ENCODE data around the gene TCTN3. TPM values are rescaled to one million over a fixed set of nuclear protein-coding genes. Genes with fewer than 3 reads are reported as not detected.
"Not testable (repeated sequence)": the region's sequence is repeated elsewhere in the genome, so short reads cannot be mapped to it uniquely, and the experiment has no call there.

The TCTN3 gene
- total RNA-seq, 2 experiments from 2014 or later: 31.5 to 32.3 TPM

GRCh38 chr10:95693071-95693667 lies 558 bp downstream of the TCTN3 start:
- ChIA-PET POLR2A (interaction anchor here (0.8 to 2.0 kb wide), 6 partner anchors 37 to 215 kb away, joined by 3 to 11 read pairs (median 4); partner anchors contain the start of gene ALDH18A1), CTCF (interaction anchor here (0.7 to 3.9 kb wide), 31 partner anchors 9 to 437 kb away, joined by 3 to 93 read pairs (median 4); partner anchors contain the start of genes ALDH18A1, CC2D2B, ENTPD1 and ZNF518A)

DNA sequence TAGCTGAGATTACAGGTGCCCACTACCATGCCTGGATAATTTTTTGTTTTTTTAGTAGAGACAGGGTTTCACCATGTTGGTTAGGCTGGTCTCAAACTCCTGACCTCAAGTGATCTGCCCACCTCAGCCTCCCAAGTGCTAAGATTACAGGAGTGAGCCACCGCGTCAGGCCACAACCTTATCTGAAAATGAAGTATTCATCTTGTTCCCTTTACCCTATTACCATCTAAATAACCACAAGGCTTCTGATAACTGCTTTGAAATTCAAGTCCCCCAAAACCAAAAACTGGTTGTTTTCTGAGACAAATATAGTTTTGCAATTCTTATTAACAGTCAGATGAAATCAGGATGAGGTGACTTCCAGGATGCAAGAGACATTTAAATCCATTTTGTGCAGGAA lies 2.4 kb downstream of the TCTN3 start:
- POLR2A ChIA-PET: no interaction called here

DNA sequence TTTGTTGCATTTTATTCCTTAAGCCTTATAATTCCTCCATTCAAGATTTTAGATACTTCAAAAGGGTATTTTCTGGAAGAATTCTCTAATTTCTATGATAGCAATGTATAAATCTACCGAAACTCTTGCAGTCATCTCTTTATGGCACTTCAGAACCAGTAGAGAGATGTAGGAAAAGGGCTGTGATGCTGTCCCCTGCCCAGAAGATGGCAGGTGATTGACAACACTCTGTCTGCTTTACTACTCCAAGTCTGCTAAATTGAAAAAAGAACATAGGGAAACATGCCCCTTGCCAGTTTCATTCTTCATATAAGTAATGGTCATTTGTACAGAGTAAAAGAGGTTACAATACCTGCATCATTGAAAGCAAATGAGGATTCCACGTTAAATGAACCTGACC lies 5.1 kb downstream of the TCTN3 start:
- ChIA-PET POLR2A (interaction anchor here (0.5 kb wide), 1 partner anchor 66 kb away, joined by 4 read pairs; no protein-coding TSS in a partner anchor), CTCF (no interaction called here)

More for the DNA sequence above, 2.4 kb downstream of the TCTN3 start:
- CTCF ChIA-PET: no interaction called here

DNA sequence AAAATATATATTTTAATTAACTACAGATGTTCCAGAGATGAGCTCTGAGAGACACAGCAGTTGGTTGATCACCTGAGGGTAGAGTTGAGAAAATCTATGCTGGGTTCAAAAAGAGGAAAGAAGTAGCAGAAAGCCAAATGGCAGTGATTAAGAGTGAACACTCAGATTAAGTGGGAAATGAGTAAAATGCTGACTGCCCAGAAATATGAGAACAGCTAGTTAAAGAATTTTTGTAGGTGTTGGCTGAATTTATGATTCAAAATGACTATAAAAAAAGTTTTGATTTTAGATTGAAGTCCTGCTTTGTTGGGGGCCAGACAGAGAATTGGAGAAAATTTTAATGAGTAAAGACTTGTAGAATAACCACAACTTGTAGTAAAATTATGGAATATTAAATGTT lies 9.8 kb downstream of the TCTN3 start:
- CTCF ChIA-PET: interaction anchor here (1.0 kb wide), 1 partner anchor 10 kb away, joined by 5 read pairs; the partner anchor contains the start of gene TCTN3
- POLR2A ChIA-PET: interaction anchor here (0.6 kb wide), 1 partner anchor 33 kb away, joined by 3 read pairs; no protein-coding TSS in a partner anchor

DNA sequence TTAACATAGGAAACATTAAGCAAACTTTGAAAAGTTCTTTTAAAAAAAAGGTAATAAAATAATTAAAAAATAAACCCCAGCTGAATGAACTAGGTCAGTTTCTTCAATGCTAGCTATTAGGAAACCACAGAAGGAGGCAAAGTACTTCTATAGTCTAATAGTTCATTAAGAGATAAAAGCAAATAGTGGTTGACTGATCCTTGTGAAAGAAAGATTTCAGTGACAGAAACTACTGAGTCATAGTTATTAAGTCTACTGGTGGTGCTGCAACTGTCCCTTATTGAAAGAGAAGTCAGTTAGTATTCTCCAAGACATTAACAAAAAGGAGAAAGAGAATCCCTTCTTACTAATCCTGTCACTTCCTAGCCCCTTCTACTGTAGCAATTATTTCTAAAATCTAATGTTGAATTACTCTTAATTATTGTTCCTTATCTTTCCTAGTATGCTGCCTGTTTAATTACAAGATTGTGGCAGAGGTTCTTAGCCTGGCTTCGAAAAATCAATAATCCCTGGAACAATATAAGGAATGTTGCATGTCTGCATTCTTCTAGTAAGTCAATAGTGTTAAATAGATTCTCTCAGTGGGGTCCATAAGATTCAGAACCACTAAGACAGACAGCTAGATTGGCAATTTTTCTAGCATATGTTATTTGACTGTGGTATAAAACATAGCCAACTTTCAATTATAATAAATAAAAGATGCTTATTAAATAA lies 18.2 kb downstream of the TCTN3 start:
- ChIA-PET CTCF (no interaction called here), POLR2A (no interaction called here)

- CTCF ChIA-PET: no interaction called here
Measured at GRCh38 chr10:95674643-95675042, 19.1 kb downstream of the TCTN3 start.

DNA sequence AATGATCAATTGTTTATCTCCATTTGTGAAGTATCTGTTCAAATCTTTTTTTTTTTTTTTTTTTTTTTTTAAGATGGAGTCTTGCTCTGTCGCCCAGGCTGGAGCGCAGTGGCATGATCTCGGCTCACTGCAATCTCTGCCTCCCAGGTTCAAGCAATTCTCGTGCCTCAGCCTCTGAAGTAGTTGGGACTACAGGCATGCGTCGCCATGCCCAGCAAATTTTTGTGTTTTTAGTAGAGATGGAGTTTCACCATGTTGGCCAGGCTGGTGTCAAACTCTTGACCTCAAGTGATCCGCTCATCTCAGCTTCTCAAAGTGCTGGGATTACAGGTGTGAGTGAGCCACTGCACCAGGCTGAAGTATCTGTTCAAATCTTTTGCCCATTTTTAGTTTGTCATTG lies 21.1 kb downstream of the TCTN3 start:
- POLR2A ChIA-PET, CTCF ChIA-PET: not testable (repeated sequence)

More at GRCh38 chr10:95674643-95675042, 19.1 kb downstream of the TCTN3 start:
- POLR2A ChIA-PET: no interaction called here

GRCh38 chr10:95664543-95664942 lies 29.2 kb downstream of the TCTN3 start:
- CTCF ChIA-PET: no interaction called here
- POLR2A ChIA-PET: no interaction called here

DNA sequence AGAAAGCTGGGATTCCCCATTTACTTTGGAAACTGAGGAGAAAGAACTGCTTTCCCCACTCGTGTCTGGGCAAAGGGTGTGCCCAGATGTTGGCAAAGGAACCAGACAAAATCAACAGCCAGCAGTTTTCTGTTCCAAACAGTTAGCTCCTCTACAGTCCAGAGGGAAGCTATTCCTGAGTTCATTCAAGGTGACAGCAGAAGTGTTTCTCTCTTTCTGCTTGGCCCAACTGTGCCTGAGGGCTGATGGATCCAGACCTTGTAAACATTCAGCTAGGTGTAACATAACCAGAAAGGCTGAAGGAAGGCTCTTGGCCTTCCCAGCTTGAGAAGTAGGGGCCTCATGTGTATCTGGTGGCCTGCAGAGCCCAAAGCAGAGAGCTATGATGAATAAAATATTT lies 30.2 kb downstream of the TCTN3 start:
- CTCF ChIA-PET: no interaction called here
- POLR2A ChIA-PET: no interaction called here

DNA sequence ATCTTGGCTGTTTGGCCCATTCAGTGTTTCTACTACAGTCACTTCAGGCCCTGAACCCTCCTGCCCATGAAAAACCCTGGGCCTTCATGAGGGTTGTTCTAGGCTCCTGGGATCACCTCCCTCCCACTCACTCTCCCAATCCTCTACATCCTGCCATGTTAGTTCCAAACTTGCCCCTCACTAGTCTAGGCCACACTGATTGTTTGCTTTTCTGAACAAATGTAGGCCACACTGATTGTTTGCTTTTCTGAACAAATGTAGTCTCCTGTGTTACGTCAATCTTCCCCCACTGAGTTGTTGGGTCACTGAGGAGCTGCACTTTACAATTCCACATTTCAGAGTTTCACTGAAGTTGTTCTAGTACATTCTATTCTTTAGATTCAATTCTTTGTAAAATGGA lies 31.9 kb downstream of the TCTN3 start:
- ChIA-PET CTCF (interaction anchor here (1.3 kb wide), 1 partner anchor 32 kb away, joined by 3 read pairs; the partner anchor contains the start of gene TCTN3), POLR2A (no interaction called here)

DNA sequence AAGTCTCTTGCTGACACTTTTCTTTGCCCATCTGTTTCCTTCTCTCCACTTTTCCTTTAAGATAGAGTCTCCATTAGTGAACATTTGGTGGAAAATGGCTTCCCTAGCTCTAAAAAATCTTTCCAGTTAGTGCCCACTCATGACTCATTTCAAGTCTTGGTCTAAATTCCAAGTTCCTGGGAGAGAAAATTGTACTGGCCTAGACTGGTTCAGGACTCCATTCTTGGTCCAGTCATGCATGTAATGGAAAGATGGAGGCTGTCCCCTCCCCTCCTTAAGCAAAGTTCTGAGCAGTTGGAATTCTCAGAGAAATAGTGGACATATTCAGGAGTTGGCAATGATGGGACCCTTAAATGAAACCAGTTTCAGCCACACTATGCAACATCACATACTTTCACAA lies 33.4 kb downstream of the TCTN3 start:
- ChIA-PET POLR2A (no interaction called here), CTCF (no interaction called here)

DNA sequence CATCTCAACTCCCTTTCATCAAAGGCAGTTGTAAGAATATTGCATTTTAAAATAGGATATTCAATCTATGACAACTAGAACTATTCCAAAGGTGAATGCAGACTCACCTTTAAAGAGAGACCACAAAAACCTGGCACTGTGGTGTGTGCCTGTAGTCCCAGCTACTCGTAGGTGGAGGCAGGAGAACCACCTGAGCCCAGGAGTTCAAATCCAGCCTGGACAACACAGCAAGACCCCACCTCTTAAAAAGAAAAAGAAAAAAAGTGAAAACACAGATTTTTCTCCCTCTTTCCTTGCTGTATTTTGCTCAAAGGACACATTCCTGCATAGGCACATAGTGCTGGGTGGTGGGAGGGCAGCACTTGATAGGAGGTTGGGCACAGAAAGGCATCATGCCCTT lies 36.5 kb downstream of the TCTN3 start:
- POLR2A ChIA-PET: interaction anchor here (1.0 kb wide), 1 partner anchor 37 kb away, joined by 3 read pairs; the partner anchor contains the start of gene TCTN3

GRCh38 chr10:95656291-95657164 lies 37.2 kb downstream of the TCTN3 start, which contains the start of gene ALDH18A1:
TSS of gene ALDH18A1 (minus strand) at chr10:95656711. CDS start at chr10:95653377, 3,334 bp downstream.
- POLR2A ChIA-PET: interaction anchor here (1.0 kb wide), 1 partner anchor 37 kb away, joined by 3 read pairs; the partner anchor contains the start of gene TCTN3
- CTCF ChIA-PET: interaction anchor here (1.2 kb wide), 1 partner anchor 37 kb away, joined by 9 read pairs; the partner anchor contains the start of gene TCTN3

More for the DNA sequence above, 36.5 kb downstream of the TCTN3 start:
- CTCF ChIA-PET: interaction anchor here (1.2 kb wide), 1 partner anchor 36 kb away, joined by 9 read pairs; the partner anchor contains the start of gene TCTN3

DNA sequence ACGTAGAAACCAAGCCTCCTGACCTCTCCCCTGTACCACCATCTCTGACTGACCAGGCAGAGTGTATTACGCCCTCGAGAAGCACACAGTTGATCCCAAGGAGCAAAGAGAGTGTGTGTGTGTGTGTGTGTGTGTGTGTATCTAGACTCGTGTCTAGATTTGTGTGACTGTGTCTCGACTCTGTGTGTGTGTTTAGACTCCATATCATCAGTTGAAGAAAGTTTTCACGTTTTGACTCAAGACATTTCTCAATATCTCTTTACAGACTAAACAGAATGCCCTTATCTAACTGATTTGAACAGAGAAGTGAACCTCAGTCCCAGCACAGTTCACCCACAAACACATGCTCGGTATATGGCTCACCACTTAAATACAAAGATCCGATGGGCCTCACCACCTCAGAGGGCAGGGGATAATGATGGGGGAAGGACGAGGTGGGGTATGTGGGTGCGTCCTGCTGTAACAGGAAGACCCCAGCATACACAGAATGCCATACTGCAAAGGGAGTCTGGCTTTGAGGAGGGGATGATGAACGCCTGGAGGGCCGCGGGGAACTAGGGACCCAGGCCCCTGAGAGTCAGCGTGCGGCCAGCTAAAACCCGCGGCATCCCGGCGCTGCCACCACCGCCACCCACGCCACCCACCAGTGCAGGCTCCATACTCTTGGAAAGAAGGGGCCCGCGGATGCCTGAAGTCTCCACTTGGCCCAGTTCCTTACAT lies 38.0 kb downstream of the TCTN3 start:
- ChIA-PET POLR2A (no interaction called here), CTCF (no interaction called here)

DNA sequence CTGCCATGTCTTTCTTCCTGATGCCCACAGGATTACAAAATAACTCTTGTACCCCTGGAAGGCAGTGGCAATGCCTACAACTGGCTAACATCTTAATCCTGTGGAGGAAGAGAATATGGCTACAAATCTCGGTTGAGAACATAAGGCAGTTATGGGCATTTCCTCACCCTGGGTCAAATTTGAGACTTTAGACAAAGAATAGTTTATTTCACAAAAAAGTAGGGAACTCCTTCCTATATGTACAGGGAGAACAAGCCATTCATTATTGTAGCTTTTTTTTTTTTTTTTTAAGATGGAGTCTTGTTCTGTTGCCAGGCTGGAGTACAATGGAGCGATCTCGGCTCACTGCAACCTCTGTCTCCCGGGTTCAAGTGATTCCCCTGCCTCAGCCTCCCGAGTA lies 39.8 kb downstream of the TCTN3 start:
- CTCF ChIA-PET: no interaction called here
- POLR2A ChIA-PET: interaction anchor here (0.6 kb wide), 1 partner anchor 255 kb away, joined by 3 read pairs; no protein-coding TSS in a partner anchor

DNA sequence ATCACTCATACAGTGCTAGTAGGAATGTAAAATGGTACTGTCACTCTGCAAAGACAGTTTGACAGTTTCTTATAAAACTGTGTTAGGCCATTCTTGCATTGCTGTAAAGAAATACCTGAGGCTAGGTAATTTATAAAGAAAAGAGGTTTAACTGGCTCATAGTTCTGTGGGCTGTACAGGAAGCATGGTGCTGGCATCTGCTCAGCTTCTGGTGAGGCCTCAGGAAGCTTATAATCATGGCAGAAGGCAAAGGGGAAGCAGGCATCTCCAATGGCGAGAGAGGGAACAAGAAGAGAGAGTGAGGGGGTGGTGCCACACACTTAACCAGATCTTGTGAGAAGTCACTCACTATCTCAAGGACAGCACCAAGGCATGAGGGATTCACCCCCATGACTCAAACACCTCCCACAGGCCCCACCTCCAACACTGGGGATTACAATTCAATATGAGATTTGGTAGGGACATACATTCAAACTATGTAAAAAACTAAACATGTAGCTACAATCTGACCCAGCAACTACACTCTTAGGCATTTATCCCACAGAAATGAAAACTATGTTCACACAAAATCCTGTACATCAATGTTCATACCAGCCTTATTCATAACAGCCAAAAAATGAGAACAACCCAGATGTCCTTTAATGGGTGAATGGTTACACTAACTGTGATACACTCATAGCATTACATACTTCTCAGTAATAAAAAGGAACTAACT lies 42.2 kb downstream of the TCTN3 start:
- POLR2A ChIA-PET: interaction anchor here (0.7 kb wide), 1 partner anchor 33 kb away, joined by 3 read pairs; no protein-coding TSS in a partner anchor
- CTCF ChIA-PET: interaction anchor here (1.4 kb wide), 1 partner anchor 42 kb away, joined by 4 read pairs; the partner anchor contains the start of gene TCTN3

- ChIA-PET POLR2A (no interaction called here), CTCF (no interaction called here)
Measured at GRCh38 chr10:95650232-95650631, 43.5 kb downstream of the TCTN3 start.

- CTCF ChIA-PET: no interaction called here
Measured at GRCh38 chr10:95648138-95648537, 45.6 kb downstream of the TCTN3 start.

More at GRCh38 chr10:95648138-95648537, 45.6 kb downstream of the TCTN3 start:
- POLR2A ChIA-PET: no interaction called here
